Fibroblast of the conjunctiva (primary cell): Measurements from ENCODE around the gene RELB.

ENCODE experiments used
- DNase-seq: peaks from one replicate; pipeline ENCODE4 v3.0.0-alpha.2; 2010; ENCODE audit warnings: low read depth

RELB gene

GRCh38 chr19:45061965-45062364 is 60.7 kb downstream of the RELB start:
- no peak for DNase-seq

GRCh38 chr19:45063851-45064801 is 62.9 kb downstream of the RELB start:
- no peak for DNase-seq

- DNase-seq = no peak
Measured at GRCh38 chr19:45066921-45067661, 65.8 kb downstream of the RELB start.

- DNase-seq = no peak
Measured at GRCh38 chr19:45068041-45068440, 66.8 kb downstream of the RELB start.

- DNase-seq = peak; percentile 17
Measured at GRCh38 chr19:45069056-45069455, 67.8 kb downstream of the RELB start.

- DNase-seq = no peak
Measured at GRCh38 chr19:45070214-45070613, 69.0 kb downstream of the RELB start.

- DNase-seq = no peak
Measured at GRCh38 chr19:45070861-45071544, 69.7 kb downstream of the RELB start.

- DNase-seq = no peak
Measured at GRCh38 chr19:45071545-45071938, 70.3 kb downstream of the RELB start.

GRCh38 chr19:45071969-45072790 is 70.9 kb downstream of the RELB start:
- DNase-seq = no peak

- no peak for DNase-seq
Measured at GRCh38 chr19:45074744-45075300, 73.6 kb downstream of the RELB start.

- DNase-seq = peak; percentile 20
Measured at GRCh38 chr19:45075301-45076028, 74.2 kb downstream of the RELB start.

GRCh38 chr19:45076029-45076850 is 75.0 kb downstream of the RELB start, which contains the start of gene ZNF296:
Gene ZNF296 (minus strand): TSS chr19:45076478. CDS start chr19:45076373, 105 bp downstream.
- peak; percentile 10 for DNase-seq

GRCh38 chr19:45076851-45077730 is 75.8 kb downstream of the RELB start:
- DNase-seq = no peak

- DNase-seq = no peak
Measured at GRCh38 chr19:45078390-45079062, 77.3 kb downstream of the RELB start.

GRCh38 chr19:45079063-45079910 is 78.0 kb downstream of the RELB start, which contains the start of gene GEMIN7:
Gene GEMIN7 (plus strand): TSS chr19:45079260. CDS start chr19:45090115, 10,855 bp downstream.
- DNase-seq = peak; percentile 18

GRCh38 chr19:45079911-45080370 is 78.7 kb downstream of the RELB start:
- no peak for DNase-seq

- no peak for DNase-seq
Measured at GRCh38 chr19:45082170-45082569, 80.9 kb downstream of the RELB start.
